Measurements from ENCODE around the gene SPON1.

- no peak for TF ChIP-seq CTCF (IDR thresholded peaks at IDR 0.05; ENCODE audit: borderline replicate concordance, extremely low read depth, low read length, poor library complexity, severe bottlenecking)
- TF ChIP-seq EZH2 (IDR thresholded peaks at IDR 0.05; ENCODE audit: borderline replicate concordance, low read depth, low read length, severe bottlenecking), result no peak
These were observed 67.7 kb downstream of the SPON1 start for GRCh38 chr11:14029971-14030920.
